Measurements from ENCODE around the gene QSOX2.

Gene QSOX2

GRCh38 chr9:136175616-136176197 is 69.9 kb downstream of the QSOX2 start:
- TF ChIP-seq, protein P1, sequence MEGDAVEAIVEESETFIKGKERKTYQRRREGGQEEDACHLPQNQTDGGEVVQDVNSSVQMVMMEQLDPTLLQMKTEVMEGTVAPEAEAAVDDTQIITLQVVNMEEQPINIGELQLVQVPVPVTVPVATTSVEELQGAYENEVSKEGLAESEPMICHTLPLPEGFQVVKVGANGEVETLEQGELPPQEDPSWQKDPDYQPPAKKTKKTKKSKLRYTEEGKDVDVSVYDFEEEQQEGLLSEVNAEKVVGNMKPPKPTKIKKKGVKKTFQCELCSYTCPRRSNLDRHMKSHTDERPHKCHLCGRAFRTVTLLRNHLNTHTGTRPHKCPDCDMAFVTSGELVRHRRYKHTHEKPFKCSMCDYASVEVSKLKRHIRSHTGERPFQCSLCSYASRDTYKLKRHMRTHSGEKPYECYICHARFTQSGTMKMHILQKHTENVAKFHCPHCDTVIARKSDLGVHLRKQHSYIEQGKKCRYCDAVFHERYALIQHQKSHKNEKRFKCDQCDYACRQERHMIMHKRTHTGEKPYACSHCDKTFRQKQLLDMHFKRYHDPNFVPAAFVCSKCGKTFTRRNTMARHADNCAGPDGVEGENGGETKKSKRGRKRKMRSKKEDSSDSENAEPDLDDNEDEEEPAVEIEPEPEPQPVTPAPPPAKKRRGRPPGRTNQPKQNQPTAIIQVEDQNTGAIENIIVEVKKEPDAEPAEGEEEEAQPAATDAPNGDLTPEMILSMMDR (IDR thresholded peaks at IDR 0.05; ENCODE audit: poor library complexity, severe bottlenecking): no peak
- H3K4me1 ChIP-seq (ENCODE audit: insufficient read depth, poor library complexity, severe bottlenecking): no peaks in the 10 kb centered on the region
- H3K27me3 ChIP-seq (ENCODE audit: insufficient read depth, poor library complexity, severe bottlenecking): peaks cover 10% of the 10 kb centered on the region
- no peak overlapping the region for H3K4me3 ChIP-seq (ENCODE audit: severe bottlenecking)
- ATAC-seq (ENCODE audit: low read depth) (no peak), DNase-seq (ENCODE audit: low spot score) (no peak)
- H3K9me3 ChIP-seq (ENCODE audit: severe bottlenecking): no peaks in the 10 kb centered on the region
- H3K36me3 ChIP-seq (ENCODE audit: low read depth): no peaks in the 10 kb centered on the region
- no peak overlapping the region for H3K27ac ChIP-seq (ENCODE audit: poor library complexity, severe bottlenecking)

GRCh38 chr9:136174779-136175615 is 70.6 kb downstream of the QSOX2 start:
- Histone ChIP-seq H3K36me3 (ENCODE audit: low read depth) (no peaks in the 10 kb centered on the region), H3K4me1 (ENCODE audit: insufficient read depth, poor library complexity, severe bottlenecking) (no peaks in the 10 kb centered on the region), H3K4me3 (ENCODE audit: severe bottlenecking) (no peak overlapping the region), H3K27ac (ENCODE audit: poor library complexity, severe bottlenecking) (no peak overlapping the region), H3K9me3 (ENCODE audit: severe bottlenecking) (no peaks in the 10 kb centered on the region), H3K27me3 (ENCODE audit: insufficient read depth, poor library complexity, severe bottlenecking) (peaks cover 4% of the 10 kb centered on the region)
- DNase-seq (ENCODE audit: low spot score) (no peak), ATAC-seq (ENCODE audit: low read depth) (peak; percentile 28; the same call in 1 of the 3 replicates)
- TF ChIP-seq, protein P1 (IDR thresholded peaks at IDR 0.05; ENCODE audit: poor library complexity, severe bottlenecking): no peak

DNA sequence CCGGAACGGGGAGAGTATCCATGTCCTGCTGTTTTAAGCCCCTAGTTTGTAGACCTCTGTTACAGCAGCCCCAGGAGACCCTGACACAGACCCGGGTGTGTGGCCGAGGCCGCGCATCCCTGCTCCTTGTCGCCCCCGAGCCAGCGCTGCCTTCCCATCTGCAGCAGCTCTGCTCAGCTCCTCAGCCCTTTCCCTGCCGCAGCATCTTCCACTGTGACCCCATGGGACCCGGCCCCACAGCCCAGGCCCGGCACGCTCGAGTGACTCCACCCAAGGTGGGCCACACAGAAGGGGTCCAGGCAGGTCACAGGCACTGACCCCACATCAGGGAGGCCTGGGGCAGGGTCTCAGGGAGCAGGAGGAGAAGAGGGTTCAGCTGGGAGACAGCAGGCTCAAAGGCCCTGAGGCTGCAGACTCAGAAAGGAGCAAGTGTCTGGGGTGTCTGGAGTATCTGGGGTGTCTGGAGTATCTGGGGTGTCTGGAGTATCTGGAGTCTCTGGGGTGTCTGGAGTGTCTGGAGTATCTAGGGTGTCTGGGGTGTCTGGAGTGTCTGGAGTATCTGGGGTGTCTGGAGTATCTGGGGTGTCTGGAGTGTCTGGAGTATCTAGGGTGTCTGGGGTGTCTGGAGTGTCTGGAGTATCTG is 71.8 kb downstream of the QSOX2 start:
- no peaks in the 10 kb centered on the region for H3K36me3 ChIP-seq (ENCODE audit: low read depth)
- TF ChIP-seq, protein P1 (IDR thresholded peaks at IDR 0.05; ENCODE audit: poor library complexity, severe bottlenecking): no peak
- H3K27me3 ChIP-seq (ENCODE audit: insufficient read depth, poor library complexity, severe bottlenecking): peaks cover 9% of the 10 kb centered on the region
- H3K27ac ChIP-seq (ENCODE audit: poor library complexity, severe bottlenecking): no peak overlapping the region
- no peaks in the 10 kb centered on the region for H3K4me1 ChIP-seq (ENCODE audit: insufficient read depth, poor library complexity, severe bottlenecking)
- DNase-seq (ENCODE audit: low spot score) (no peak), ATAC-seq (ENCODE audit: low read depth) (no peak)
- H3K9me3 ChIP-seq (ENCODE audit: severe bottlenecking): no peaks in the 10 kb centered on the region
- H3K4me3 ChIP-seq (ENCODE audit: severe bottlenecking): no peak overlapping the region

- Histone ChIP-seq H3K9me3 (ENCODE audit: severe bottlenecking) (no peaks in the 10 kb centered on the region), H3K36me3 (ENCODE audit: low read depth) (no peaks in the 10 kb centered on the region), H3K4me1 (ENCODE audit: insufficient read depth, poor library complexity, severe bottlenecking) (no peaks in the 10 kb centered on the region), H3K27ac (ENCODE audit: poor library complexity, severe bottlenecking) (no peak overlapping the region), H3K4me3 (ENCODE audit: severe bottlenecking) (no peak overlapping the region), H3K27me3 (ENCODE audit: insufficient read depth, poor library complexity, severe bottlenecking) (peaks cover 17% of the 10 kb centered on the region)
- TF ChIP-seq, protein P1 (IDR thresholded peaks at IDR 0.05; ENCODE audit: poor library complexity, severe bottlenecking): no peak
- ATAC-seq (ENCODE audit: low read depth) (no peak), DNase-seq (ENCODE audit: low spot score) (no peak)
These were observed 73.1 kb downstream of the QSOX2 start for GRCh38 chr9:136172412-136173079.
